GM18505 (cell line): ENCODE results near the gene HAUS3.

ENCODE experiments used
- ATAC-seq: cut with Tn5 transposase; IDR thresholded peaks from one replicate; pipeline ENCODE4 v1.9.1; 2021; ENCODE audit not compliant: unreplicated experiment
- POLR2A ChIP-seq: IDR thresholded peaks from 4 replicates; pipeline ENCODE4 v1.6.1; 2011; ENCODE audit warnings: borderline replicate concordance; ENCODE audit not compliant: insufficient read depth, insufficient read length; ENCODE audit errors: extremely low read depth

The HAUS3 gene

GRCh38 chr4:2250357-2251072 is 8.6 kb upstream of the HAUS3 start:
- no peak for TF ChIP-seq POLR2A
- no peak for ATAC-seq

- ATAC-seq = no peak
- TF ChIP-seq POLR2A = no peak
Measured at GRCh38 chr4:2249526-2250356, 7.8 kb upstream of the HAUS3 start.

GRCh38 chr4:2248821-2249261 is 6.9 kb upstream of the HAUS3 start:
- TF ChIP-seq POLR2A = no peak
- ATAC-seq = no peak

GRCh38 chr4:2248044-2248780 is 6.3 kb upstream of the HAUS3 start:
- TF ChIP-seq POLR2A = no peak
- no peak for ATAC-seq

GRCh38 chr4:2247128-2248043 is 5.5 kb upstream of the HAUS3 start:
- TF ChIP-seq POLR2A = no peak
- ATAC-seq = no peak

- no peak for ATAC-seq
- TF ChIP-seq POLR2A = no peak
Measured at GRCh38 chr4:2246384-2247127, 4.6 kb upstream of the HAUS3 start.

- TF ChIP-seq POLR2A = no peak
- no peak for ATAC-seq
Measured at GRCh38 chr4:2245787-2246275, 3.9 kb upstream of the HAUS3 start.

- TF ChIP-seq POLR2A = no peak
- no peak for ATAC-seq
Measured at GRCh38 chr4:2245057-2245786, 3.3 kb upstream of the HAUS3 start.

- no peak for TF ChIP-seq POLR2A
- no peak for ATAC-seq
Measured at GRCh38 chr4:2243681-2244380, 1.9 kb upstream of the HAUS3 start.

- TF ChIP-seq POLR2A = no peak
- ATAC-seq = no peak
Measured at GRCh38 chr4:2241003-2241402, 918 bp downstream of the HAUS3 start.

- no peak for ATAC-seq
- TF ChIP-seq POLR2A = no peak
Measured at GRCh38 chr4:2236944-2237666, 4.8 kb downstream of the HAUS3 start.

GRCh38 chr4:2231082-2231481 is 10.8 kb downstream of the HAUS3 start:
- TF ChIP-seq POLR2A = no peak
- no peak for ATAC-seq
